ENCODE results near the gene LIPM. TPM values are rescaled to one million over a fixed set of nuclear protein-coding genes. Genes with fewer than 3 reads are reported as not detected.
"Not testable (repeated sequence)": the region's sequence is repeated elsewhere in the genome, so short reads cannot be mapped to it uniquely, and the experiment has no call there.

The LIPM gene
- total RNA-seq, 1 donor from 2014 or later = not detected

DNA sequence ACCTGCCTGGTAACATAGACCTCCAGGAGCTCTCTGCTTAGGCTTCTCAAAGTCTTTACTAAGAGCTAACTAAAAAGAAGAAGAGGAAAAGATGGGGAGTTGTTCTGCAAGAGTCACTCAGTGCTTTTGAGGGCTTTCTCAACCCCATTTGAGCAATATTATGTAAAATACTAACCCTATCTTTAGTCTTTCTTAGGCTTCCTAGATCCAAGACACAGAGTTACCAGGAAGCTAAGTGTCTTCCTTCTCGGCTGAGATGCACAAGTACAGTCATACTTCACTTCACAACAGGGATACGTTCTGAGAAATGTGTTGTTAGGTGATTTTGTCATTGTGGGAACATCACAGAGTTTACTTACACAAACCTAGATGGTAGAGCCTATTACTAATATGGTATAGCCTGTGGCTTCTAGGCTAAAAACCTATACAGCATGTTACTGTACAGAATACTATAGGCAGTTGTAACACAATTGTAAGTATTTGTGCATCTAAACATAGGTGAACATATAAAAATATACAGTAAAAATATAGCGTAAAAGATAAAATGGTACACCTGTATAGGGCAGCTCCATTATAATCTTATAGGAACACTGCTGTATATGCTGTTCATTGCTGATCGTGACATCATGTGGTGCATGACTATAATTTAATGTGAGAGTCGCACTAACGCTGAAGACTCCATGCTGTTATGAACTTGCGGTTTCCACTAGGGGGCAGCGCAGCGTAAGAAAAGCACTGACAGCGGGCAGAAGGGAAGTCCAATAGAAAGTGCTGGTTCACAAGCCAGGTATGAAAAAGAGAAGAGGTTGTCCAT is 32.8 kb downstream of the LIPM start:
- Histone ChIP-seq H3K27me3 (ENCODE audit: control insufficient read depth, insufficient read depth, low read length) (no peaks in the 10 kb centered on the region), H3K36me3 (ENCODE audit: control insufficient read depth, insufficient read depth, low read length) (no peaks in the 10 kb centered on the region), H3K4me3 (ENCODE audit: low read depth, low read length) (no peak overlapping the region)
- FAIRE-seq (no peak), DNase-seq (ENCODE audit: low read depth) (peak; percentile 81)
- peak; percentile 79 for TF ChIP-seq CTCF (IDR thresholded peaks at IDR 0.05; ENCODE audit: insufficient read depth, low read length, severe bottlenecking)

DNA sequence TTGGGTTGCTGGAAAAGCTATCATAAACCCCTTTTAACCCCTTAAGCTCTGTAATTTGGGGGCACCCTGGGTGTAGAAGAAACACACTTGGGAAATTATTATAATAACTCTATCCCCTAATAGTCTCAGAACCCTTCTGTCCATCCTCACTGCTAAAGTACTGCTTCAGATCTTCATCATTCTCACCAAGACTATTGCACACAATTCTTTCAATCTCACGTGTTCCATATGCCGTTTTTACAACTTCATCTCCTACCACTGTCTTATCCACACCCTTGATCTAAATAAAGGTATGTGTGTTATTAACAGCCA is 33.3 kb downstream of the LIPM start:
- Histone ChIP-seq H3K36me3 (ENCODE audit: control insufficient read depth, insufficient read depth, low read length) (no peaks in the 10 kb centered on the region), H3K4me3 (ENCODE audit: low read depth, low read length) (no peak overlapping the region), H3K27me3 (ENCODE audit: control insufficient read depth, insufficient read depth, low read length) (no peaks in the 10 kb centered on the region)
- no peak for TF ChIP-seq CTCF (IDR thresholded peaks at IDR 0.05; ENCODE audit: insufficient read depth, low read length, severe bottlenecking)
- DNase-seq (ENCODE audit: low read depth) = no peak
- FAIRE-seq = no peak

- FAIRE-seq; H3K27me3 ChIP-seq (ENCODE audit: control insufficient read depth, insufficient read depth, low read length); H3K36me3 ChIP-seq (ENCODE audit: control insufficient read depth, insufficient read depth, low read length); H3K4me3 ChIP-seq (ENCODE audit: low read depth, low read length): not testable (repeated sequence)
- peak; percentile 29 for DNase-seq (ENCODE audit: low read depth)
Measured at GRCh38 chr10:88837632-88838031, 35.1 kb downstream of the LIPM start.

DNA sequence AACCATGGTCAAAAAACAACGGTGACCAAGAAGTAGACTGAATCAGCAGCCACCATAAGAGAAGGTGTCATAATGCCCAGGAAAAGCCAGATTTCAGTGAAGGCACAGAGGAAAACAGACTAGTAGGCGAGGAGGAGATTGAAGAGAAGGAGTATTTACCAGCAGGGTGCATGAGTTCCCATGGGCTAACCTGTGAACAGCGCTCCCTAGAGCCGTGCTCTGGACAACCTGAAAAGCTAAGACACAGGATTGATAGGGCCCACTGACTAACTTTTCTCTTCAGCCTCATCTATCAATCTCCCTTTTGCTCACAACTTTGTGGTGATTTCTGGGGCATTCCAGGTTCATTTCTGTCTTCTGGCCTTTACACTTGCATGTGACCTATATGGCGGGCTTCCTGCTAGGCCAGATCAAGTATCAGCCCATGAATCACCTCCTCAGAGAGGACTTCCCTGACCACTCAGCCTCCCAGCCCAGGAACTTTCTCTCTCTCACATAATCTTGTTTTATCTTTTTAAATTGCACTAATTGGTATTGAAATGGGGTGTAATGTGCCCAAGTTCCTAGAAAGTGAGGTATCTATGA is 36.3 kb downstream of the LIPM start:
- no peak for FAIRE-seq
- no peak for DNase-seq (ENCODE audit: low read depth)
- Histone ChIP-seq H3K4me3 (ENCODE audit: low read depth, low read length) (no peak overlapping the region), H3K27me3 (ENCODE audit: control insufficient read depth, insufficient read depth, low read length) (no peaks in the 10 kb centered on the region), H3K36me3 (ENCODE audit: control insufficient read depth, insufficient read depth, low read length) (no peaks in the 10 kb centered on the region)
- TF ChIP-seq CTCF (IDR thresholded peaks at IDR 0.05; ENCODE audit: insufficient read depth, low read length, severe bottlenecking) = no peak

- no peaks in the 10 kb centered on the region for H3K36me3 ChIP-seq (ENCODE audit: control insufficient read depth, insufficient read depth, low read length)
- H3K27me3 ChIP-seq (ENCODE audit: control insufficient read depth, insufficient read depth, low read length) = no peaks in the 10 kb centered on the region
- FAIRE-seq = no peak
- peak; percentile 87 for DNase-seq (ENCODE audit: low read depth)
- TF ChIP-seq CTCF (IDR thresholded peaks at IDR 0.05; ENCODE audit: insufficient read depth, low read length, severe bottlenecking) = no peak
- H3K4me3 ChIP-seq (ENCODE audit: low read depth, low read length) = no peak overlapping the region
Measured at GRCh38 chr10:88840104-88840503, 37.6 kb downstream of the LIPM start.

DNA sequence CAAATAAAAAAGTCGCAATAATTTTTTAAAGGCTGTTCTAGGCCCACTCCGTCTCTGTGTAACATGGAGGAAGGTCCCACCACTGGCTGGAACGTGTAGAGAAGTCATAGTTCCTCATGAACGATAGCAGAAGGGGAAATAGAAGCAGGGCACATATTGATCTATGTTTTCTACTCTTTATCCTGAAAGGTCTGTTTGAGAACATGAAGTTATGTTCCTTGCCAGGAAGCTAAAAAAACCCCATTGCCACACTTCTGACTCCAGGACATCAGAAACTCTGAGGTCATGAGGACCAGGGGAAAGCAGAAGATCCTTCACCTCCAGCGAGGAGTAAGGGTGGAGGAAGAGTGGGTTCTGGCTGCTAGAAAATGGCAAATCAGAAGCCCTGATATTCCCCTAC is 38.4 kb downstream of the LIPM start:
- TF ChIP-seq CTCF (IDR thresholded peaks at IDR 0.05; ENCODE audit: insufficient read depth, low read length, severe bottlenecking) = no peak
- DNase-seq (ENCODE audit: low read depth) = no peak
- Histone ChIP-seq H3K36me3 (ENCODE audit: control insufficient read depth, insufficient read depth, low read length) (no peaks in the 10 kb centered on the region), H3K27me3 (ENCODE audit: control insufficient read depth, insufficient read depth, low read length) (no peaks in the 10 kb centered on the region), H3K4me3 (ENCODE audit: low read depth, low read length) (no peak overlapping the region)
- FAIRE-seq = no peak

Data from bronchial epithelial cell (primary cell).